Pancreas (tissue), 10 donors: Measurements from ENCODE around the gene SMARCAD1. TPM values are rescaled to one million over a fixed set of nuclear protein-coding genes. Genes with fewer than 3 reads are reported as not detected.

Experiments
- ATAC-seq, 4 donors: fragments of 200-7000 bp; cut with Tn5 transposase; one replicate each; pipeline versions ENCODE4 v1.8.0 to v1.9.1; 2020; ENCODE audit warnings: mild to moderate bottlenecking in 4 of 4, moderate library complexity in 4 of 4
- DNase-seq, 6 donors: peaks; one replicate each; pipeline ENCODE4 v3.0.0-alpha.2; 2020
- FAIRE-seq: peaks from 2 replicates; lab custom pipeline; 2012; peaks lifted over from hg19 to GRCh38; lab: Jason Lieb, UNC
- H3K27ac ChIP-seq, 4 donors: fragments of 200-600 bp; sonication (generic); 1 replicate in 3 of 4; 2 replicates in 1 of 4; pipeline versions ENCODE4 v1.5.0 to v1.8.0; 2020
- H3K27me3 ChIP-seq, 4 donors: fragments of 200-600 bp; one replicate each; pipeline ENCODE4 v1.8.0; 2021
- H3K36me3 ChIP-seq, 3 donors: fragments of 200-600 bp; sonication (generic) in 1 of 3; one replicate each; pipeline versions ENCODE4 v1.5.0 to v1.8.0; 2020 to 2021
- H3K4me1 ChIP-seq, 3 donors: fragments of 200-600 bp; one replicate each; pipeline ENCODE4 v1.8.0; 2021
- H3K4me3 ChIP-seq, 4 donors: fragments of 200-600 bp; sonication (generic) in 2 of 4; one replicate each; pipeline versions ENCODE4 v1.5.0 to v1.8.0; 2020 to 2021
- H3K9me3 ChIP-seq, 4 donors: fragments of 200-600 bp; one replicate each; pipeline ENCODE4 v1.8.0; 2021
- CTCF ChIP-seq, 4 donors: fragments of 200-600 bp; sonication (generic) in 3 of 4; IDR thresholded peaks; one replicate each; pipeline versions ENCODE4 v1.5.0 to v1.8.0; 2021; ENCODE audit warnings: antibody characterized with exemption in 4 of 4
- WGBS, 2 donors: extraction: QIAGEN DNeasy Blood & Tissue Kit; methylation state at CpG; one replicate each; pipeline ENCODE4 v1.1.7; 2013; 5-methylcytosine and 5-hydroxymethylcytosine counted together
- intact Hi-C, 3 donors: fragments of 100-400 bp; cut with DNase I; formaldehyde crosslinking; loops; one replicate each; pipeline versions ENCODE4 v1.11.1 to v1.14.2; 2022
- polyA plus RNA-seq, 2 donors: library from polyadenylated mRNA; stranded (reverse); fragments of 200-250 nt; gene quantifications; one replicate each; pipeline ENCODE4 v1.2.3, GENCODE V29; 2013
- total RNA-seq, 6 donors: library from RNA; stranded (reverse); fragmentation: NEBNext Ultra II Directional in 4 of 6; extraction: Animal tissue kit (Norgen Biotek cat#: 25700) in 4 of 6; gene quantifications; one replicate each; pipeline versions ENCODE4 v1.2.1 to v1.2.4, GENCODE V29; 2021 to 2023
- donor health status: healthy with polysubstance abuse.
- donor health status: DM: no; HTN: no; CAD: no; lungs with moderate emphysema.
- donor health status: DM: no; HTN: no; CAD: no.
- donor health status: control.
- donor health status: control.
- donor health status: Bipolar disorder and iron deficiency.
- donor health status: DM: yes; HTN: yes; CAD: no.
- donor health status: DM: no; HTN: no; CAD: no.
- donor health status: DM: no; HTN: no; CAD: no.
- donor health status: DM: yes; HTN: yes; CAD: no.

The SMARCAD1 gene
- total and polyA plus RNA-seq, 8 donors: 4.9 to 14.1 (median 9.2) TPM

GRCh38 chr4:94298725-94299252, 91.1 kb downstream of the SMARCAD1 start:
- no peaks in the 10 kb centered on the region for H3K27me3 ChIP-seq
- no peak overlapping the region for H3K27ac ChIP-seq
- intact Hi-C loops: no loop called here
- ATAC-seq (no peak), DNase-seq (no peak), FAIRE-seq (no peak)
- TF ChIP-seq CTCF (IDR thresholded peaks at IDR 0.05): no peak
- no peaks in the 10 kb centered on the region for H3K9me3 ChIP-seq
- no peaks in the 10 kb centered on the region for H3K36me3 ChIP-seq
- H3K4me3 ChIP-seq: no peak overlapping the region
- 50 to 51% methylated on average over 4 of the region's 4 CpGs for WGBS, 2 donors
- H3K4me1 ChIP-seq: no peaks in the 10 kb centered on the region

GRCh38 chr4:94302191-94302590, 94.5 kb downstream of the SMARCAD1 start:
- FAIRE-seq (no peak), DNase-seq (no peak), ATAC-seq (no peak)
- Histone ChIP-seq H3K4me3 (no peak overlapping the region), H3K27ac (no peak overlapping the region), H3K36me3 (no peaks in the 10 kb centered on the region), H3K4me1 (peaks cover 0 to 3% (median 0%) of the 10 kb centered on the region in 3 donors), H3K27me3 (no peaks in the 10 kb centered on the region), H3K9me3 (no peaks in the 10 kb centered on the region)
- WGBS, 2 donors: 92 to 97% methylated on average over 2 of the region's 2 CpGs
- intact Hi-C loops: loop anchor here in 1 of 3 donors (10.0 kb wide), 1 partner anchor 93 kb away; no protein-coding TSS in a partner anchor
- TF ChIP-seq CTCF (IDR thresholded peaks at IDR 0.05): no peak

GRCh38 chr4:94304365-94304971, 96.8 kb downstream of the SMARCAD1 start:
- Histone ChIP-seq H3K27ac (no peak overlapping the region), H3K4me1 (peaks cover 0 to 3% (median 0%) of the 10 kb centered on the region in 3 donors), H3K36me3 (no peaks in the 10 kb centered on the region), H3K4me3 (no peak overlapping the region), H3K27me3 (no peaks in the 10 kb centered on the region), H3K9me3 (no peaks in the 10 kb centered on the region)
- TF ChIP-seq CTCF (IDR thresholded peaks at IDR 0.05): peak in 3 of 4 donors; percentile 37 to 49 (median 40)
- ATAC-seq (peak in 3 of 4 donors; percentile 66 to 71 (median 66)), FAIRE-seq (peak; percentile 86), DNase-seq (no peak)
- intact Hi-C loops: loop anchor here in 1 of 3 donors (10.0 kb wide), 1 partner anchor 90 kb away; no protein-coding TSS in a partner anchor
- 29 to 31% methylated on average over 2 of the region's 2 CpGs for WGBS, 2 donors

- Histone ChIP-seq H3K36me3 (no peaks in the 10 kb centered on the region), H3K27ac (no peak overlapping the region), H3K4me1 (peaks cover 0 to 3% (median 0%) of the 10 kb centered on the region in 3 donors), H3K4me3 (no peak overlapping the region), H3K27me3 (no peaks in the 10 kb centered on the region), H3K9me3 (no peaks in the 10 kb centered on the region)
- DNase-seq: no peak
- no peak for TF ChIP-seq CTCF (IDR thresholded peaks at IDR 0.05)
- no peak for FAIRE-seq
- whole genome bisulfite sequencing, 2 donors: 69 to 76% methylated on average over 5 of the region's 5 CpGs
- ATAC-seq: no peak
- intact Hi-C loops: loop anchor here in 1 of 3 donors (10.0 kb wide), 1 partner anchor 89 kb away; no protein-coding TSS in a partner anchor
These were observed 98.0 kb downstream of the SMARCAD1 start for GRCh38 chr4:94305466-94306225.
